ENCODE measurements around the gene ZNF391.
"Not testable (repeated sequence)": the region's sequence is repeated elsewhere in the genome, so short reads cannot be mapped to it uniquely, and the experiment has no call there.

ZNF391 gene

GRCh38 chr6:27419363-27419762 lies 30.8 kb downstream of the ZNF391 start:
- no peak overlapping the region for H3K4me3 ChIP-seq (ENCODE audit: low read depth, low read length)
- no peak for DNase-seq (ENCODE audit: low read depth)
- no peak for TF ChIP-seq CTCF (IDR thresholded peaks at IDR 0.05; ENCODE audit: control insufficient read depth, extremely low read depth, insufficient read depth)

GRCh38 chr6:27422651-27423332 lies 34.2 kb downstream of the ZNF391 start:
- H3K4me3 ChIP-seq (ENCODE audit: low read depth, low read length): no peak overlapping the region
- TF ChIP-seq CTCF (IDR thresholded peaks at IDR 0.05; ENCODE audit: control insufficient read depth, extremely low read depth, insufficient read depth): no peak
- DNase-seq (ENCODE audit: low read depth): no peak

GRCh38 chr6:27424851-27425250 lies 36.3 kb downstream of the ZNF391 start:
- not testable (repeated sequence) for DNase-seq (ENCODE audit: low read depth); H3K4me3 ChIP-seq (ENCODE audit: low read depth, low read length)

- no peak overlapping the region for H3K4me3 ChIP-seq (ENCODE audit: low read depth, low read length)
- DNase-seq (ENCODE audit: low read depth): no peak
- TF ChIP-seq CTCF (IDR thresholded peaks at IDR 0.05; ENCODE audit: control insufficient read depth, extremely low read depth, insufficient read depth): no peak
These were observed 37.6 kb downstream of the ZNF391 start for GRCh38 chr6:27426045-27426620.

- DNase-seq (ENCODE audit: low read depth): no peak
- H3K4me3 ChIP-seq (ENCODE audit: low read depth, low read length): no peak overlapping the region
- no peak for TF ChIP-seq CTCF (IDR thresholded peaks at IDR 0.05; ENCODE audit: control insufficient read depth, extremely low read depth, insufficient read depth)
These were observed 39.9 kb downstream of the ZNF391 start for GRCh38 chr6:27428502-27428901.

GRCh38 chr6:27428966-27429365 lies 40.4 kb downstream of the ZNF391 start:
- TF ChIP-seq CTCF (IDR thresholded peaks at IDR 0.05; ENCODE audit: control insufficient read depth, extremely low read depth, insufficient read depth): no peak
- no peak for DNase-seq (ENCODE audit: low read depth)
- no peak overlapping the region for H3K4me3 ChIP-seq (ENCODE audit: low read depth, low read length)

- H3K4me3 ChIP-seq (ENCODE audit: low read depth, low read length): no peak overlapping the region
- TF ChIP-seq CTCF (IDR thresholded peaks at IDR 0.05; ENCODE audit: control insufficient read depth, extremely low read depth, insufficient read depth): no peak
- no peak for DNase-seq (ENCODE audit: low read depth)
These were observed 45.2 kb downstream of the ZNF391 start for GRCh38 chr6:27433714-27434113.

Measured in LNCaP clone FGC (cell line).